Esophagus muscularis mucosa (tissue), 4 donors: Measurements from ENCODE around the gene PEX5L.

Experiments
- CTCF ChIP-seq, 3 experiments: fragments of 200-600 bp in 2 of 3; fragments of 450-650 bp in 1 of 3; sonication (generic) in 2 of 3; IDR thresholded peaks; one replicate each; pipeline ENCODE4 v1.5.1; 2017 to 2019; ENCODE audit warnings: antibody characterized with exemption in 3 of 3, mild to moderate bottlenecking in 2 of 3, moderate library complexity in 1 of 3
- EP300 ChIP-seq: sonication (generic); formaldehyde crosslinking; IDR thresholded peaks from one replicate; pipeline ENCODE4 v1.6.1; 2017; ENCODE audit warnings: antibody characterized with exemption
- POLR2A ChIP-seq: fragments of 450-650 bp; IDR thresholded peaks from one replicate; pipeline ENCODE4 v1.6.1; 2017; ENCODE audit warnings: antibody characterized with exemption, moderate library complexity, mild to moderate bottlenecking, low read depth
- POLR2AphosphoS5 ChIP-seq, 2 donors: sonication (generic); formaldehyde crosslinking; IDR thresholded peaks; one replicate each; pipeline ENCODE4 v1.6.1; 2017; ENCODE audit warnings: antibody characterized with exemption in 2 of 2

GRCh38 chr3:180048103-180048502 is 11.4 kb upstream of the PEX5L start:
- TF ChIP-seq EP300 (no peak), CTCF (IDR thresholded peaks at IDR 0.05) (no peak), POLR2A (no peak), POLR2AphosphoS5 (IDR thresholded peaks at IDR 0.05) (no peak)
